HG03060 (cell line): Measurements from ENCODE around the gene MMGT1.

Source experiments
- ATAC-seq: cut with Tn5 transposase; IDR thresholded peaks from one replicate; pipeline ENCODE4 v1.9.1; 2021; ENCODE audit warnings: low read depth, moderate number of reproducible peaks; ENCODE audit not compliant: unreplicated experiment

Gene MMGT1

DNA sequence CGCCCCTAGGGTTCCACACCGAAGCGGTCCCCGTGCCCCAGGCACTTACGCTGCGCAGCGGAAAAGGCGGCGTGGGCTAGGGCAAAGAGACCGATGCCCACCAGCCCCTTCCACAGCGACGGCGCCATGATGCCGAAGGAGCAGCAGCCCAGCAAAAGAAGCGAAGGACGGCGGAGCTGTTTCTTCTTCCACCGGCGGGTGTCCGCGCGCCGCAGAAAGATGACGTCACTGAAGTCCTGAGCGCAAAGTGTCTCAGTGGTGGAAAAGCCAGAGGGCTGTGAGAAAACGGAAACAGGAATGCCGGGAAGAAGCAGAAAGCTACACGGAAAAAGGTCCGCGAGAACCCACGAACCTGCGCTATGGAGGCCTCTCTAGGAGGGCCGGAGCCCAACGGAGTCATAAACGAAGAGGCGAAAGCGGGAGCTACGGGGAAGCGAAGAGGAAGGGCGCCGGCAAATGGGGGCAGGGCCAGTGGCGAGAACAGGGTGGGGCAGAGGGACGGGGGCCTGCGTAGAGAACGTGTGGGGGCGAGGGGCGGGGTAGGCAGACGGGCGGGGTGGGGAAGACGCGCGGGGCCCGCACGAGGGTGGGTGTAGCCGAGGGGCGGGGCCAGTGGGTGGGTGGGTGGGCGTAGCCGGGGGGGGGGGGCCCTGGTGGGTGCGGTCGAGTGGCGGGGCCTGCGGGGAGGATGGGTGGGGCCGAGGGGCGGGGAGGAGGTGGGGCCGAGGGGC, at the start of gene MMGT1:
TSS of gene MMGT1 (minus strand) at position 441 of the 731 bp plus-strand sequence. CDS start at position 128, 313 bp downstream.
- peak; percentile 60 for ATAC-seq

DNA sequence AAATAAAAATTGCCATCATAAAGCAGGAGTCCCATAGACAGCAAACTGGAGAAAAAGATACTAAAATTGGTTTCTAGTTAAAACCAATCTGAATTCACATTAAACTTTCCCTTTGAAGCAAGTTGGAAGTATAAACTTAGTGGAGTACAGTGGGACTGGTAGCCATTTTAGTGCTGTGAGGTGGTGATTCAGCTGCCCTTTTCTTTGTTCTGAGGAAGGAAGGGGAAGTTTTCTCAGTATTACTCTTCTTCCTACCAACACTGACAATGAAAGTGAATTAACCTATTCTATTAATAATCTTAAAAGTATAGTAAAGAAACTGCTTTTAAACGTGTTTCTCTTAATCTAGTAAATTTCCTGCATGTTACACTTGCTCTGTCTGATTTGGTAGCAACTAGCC, 48.1 kb upstream of the MMGT1 start:
- ATAC-seq = no peak

DNA sequence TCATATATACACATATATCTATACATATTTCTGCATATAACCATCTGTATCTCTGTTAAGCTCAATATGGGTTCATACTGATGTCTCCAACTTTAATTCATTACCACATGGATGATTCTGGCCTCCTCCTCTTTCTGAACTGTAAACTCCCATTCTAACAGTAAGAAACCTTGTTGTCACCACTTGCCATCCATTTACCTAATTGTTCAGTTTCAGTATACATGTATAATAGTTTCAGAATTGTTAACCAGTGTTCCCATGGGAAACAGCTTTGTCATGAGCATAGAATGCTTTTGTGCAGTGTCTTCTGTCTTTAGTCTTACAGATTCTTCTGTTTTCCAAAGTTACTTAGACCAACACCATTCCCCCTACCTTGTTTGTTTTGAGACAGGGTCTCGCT, 47.4 kb upstream of the MMGT1 start:
- ATAC-seq = peak; percentile 88

DNA sequence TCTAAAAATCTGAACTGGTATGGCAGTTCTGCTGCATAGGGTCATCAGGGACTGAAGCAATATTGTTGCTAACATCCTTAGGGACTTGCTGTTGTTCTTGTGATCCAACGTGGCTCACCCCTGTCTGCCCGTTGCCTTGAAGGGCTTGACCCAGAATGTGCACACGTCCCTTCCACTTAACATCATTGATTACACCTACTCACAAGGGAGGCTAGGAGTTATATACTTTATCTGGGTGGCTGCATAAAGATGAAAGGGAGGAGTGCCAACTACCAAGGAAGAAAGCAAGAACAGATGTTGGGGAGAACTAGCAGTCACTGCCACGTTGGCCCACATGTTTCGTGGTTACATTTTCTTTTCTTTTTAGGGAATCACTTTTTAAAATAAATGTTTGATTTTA, 45.4 kb upstream of the MMGT1 start:
- ATAC-seq = no peak

DNA sequence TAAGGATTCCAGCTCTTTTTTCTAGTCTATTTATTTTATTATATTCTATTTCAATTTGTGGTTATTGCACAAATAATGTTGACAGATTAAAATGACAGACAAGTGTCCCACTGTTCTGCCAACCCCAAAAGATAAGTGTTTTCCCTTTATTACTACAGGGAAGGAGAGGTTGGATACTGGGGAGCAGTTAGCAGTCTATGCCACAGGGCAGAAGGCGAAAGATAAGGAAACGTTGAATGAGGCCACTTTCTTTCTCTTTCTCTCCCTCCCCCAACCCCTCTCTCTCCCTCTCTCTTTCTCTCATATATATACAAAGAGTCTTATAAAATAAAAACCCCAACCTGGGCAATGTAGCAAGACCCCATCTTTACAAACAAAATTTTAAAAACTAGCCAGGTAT, 43.1 kb upstream of the MMGT1 start:
- ATAC-seq = no peak

DNA sequence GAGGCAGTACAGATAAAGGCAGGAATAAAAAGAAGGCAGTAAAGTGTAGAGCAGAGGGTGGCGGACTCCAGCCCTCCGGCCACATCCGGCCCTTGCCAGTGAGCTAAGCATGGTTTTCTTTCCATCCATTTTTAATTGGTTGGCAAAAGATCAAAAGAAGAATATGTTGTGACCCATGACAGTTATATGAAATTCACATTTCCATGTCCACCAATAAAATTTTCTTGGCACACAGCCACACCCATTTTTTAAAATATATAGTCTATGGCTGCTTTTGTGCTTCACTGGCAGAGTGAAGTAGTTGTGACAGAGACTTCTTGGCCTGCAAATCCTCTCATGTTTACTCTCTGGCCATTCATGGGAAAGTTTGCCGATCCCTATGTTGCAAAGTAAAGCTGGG, 41.2 kb upstream of the MMGT1 start:
- no peak for ATAC-seq

DNA sequence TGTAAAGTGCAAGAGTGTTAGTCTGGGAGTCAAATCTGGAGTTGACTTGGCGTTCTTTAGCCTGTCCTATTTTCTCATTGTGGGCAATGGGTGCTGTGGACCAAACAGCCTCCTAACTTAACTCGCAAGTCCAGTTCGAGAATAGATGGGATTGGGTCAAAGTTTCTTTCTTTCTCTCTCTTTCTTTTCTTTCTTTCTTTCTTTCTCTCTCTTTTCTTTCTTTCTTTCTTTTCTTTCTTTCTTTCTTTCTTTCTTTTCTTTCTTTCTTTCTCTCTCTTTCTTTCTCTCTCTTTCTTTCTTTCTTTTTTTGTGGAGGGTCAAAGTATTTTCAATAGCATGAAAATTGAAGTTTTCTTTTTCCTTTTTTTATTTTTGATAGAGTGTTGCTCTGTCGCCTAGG, 14.5 kb upstream of the MMGT1 start:
- no peak for ATAC-seq

DNA sequence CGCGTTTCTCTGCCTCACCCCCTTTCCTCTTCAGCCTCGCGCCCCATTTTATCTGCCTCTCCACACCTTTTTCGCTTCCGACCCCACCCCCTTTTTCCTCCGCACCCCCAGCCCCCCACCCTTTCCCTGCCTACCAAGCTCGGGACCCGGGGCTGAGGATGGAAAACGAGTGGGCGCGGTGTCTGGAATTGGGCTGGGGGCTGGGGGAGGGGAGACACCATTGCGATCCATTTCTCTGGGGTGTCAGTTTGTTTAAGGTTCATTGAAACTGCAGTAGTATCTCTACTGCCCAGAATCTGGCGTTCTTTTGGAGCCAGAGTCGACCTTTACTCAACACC, 12.2 kb upstream of the MMGT1 start:
- no peak for ATAC-seq

DNA sequence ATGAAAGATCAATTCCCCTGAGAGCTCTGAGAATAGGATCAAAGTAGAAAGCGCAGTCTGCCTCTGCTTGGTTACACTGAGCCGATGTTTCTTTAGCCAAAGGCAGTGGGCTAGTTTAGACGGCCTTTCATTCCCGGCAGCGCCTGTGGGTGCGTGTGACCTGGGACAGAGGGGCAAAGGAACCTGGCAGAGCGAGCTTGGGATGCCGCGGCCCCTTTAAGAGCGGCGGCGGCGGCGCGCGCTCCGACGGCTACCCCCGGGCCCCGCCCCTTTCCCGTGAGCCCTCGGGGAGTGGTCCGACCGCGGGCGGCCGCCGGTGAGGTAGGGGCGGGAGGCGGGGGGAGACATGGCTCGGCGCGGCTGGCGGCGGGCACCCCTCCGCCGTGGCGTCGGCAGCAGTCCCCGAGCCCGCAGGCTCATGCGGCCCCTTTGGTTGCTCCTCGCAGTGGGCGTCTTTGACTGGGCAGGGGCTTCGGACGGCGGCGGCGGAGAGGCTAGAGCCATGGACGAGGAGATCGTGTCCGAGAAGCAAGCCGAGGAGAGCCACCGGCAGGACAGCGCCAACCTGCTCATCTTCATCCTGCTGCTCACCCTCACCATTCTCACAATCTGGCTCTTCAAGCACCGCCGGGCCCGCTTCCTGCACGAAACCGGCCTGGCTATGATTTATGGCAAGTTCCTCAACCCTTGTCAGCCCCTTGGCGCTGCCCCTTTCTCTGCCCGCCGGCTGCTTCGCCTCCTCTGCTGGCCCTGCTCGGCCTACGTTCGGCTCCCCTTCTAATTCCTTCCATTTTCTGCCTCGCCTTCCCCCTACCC, 11.6 kb upstream of the MMGT1 start, which contains the start of gene SLC9A6:
TSS of gene SLC9A6 (plus strand) at position 279 of the 816 bp plus-strand sequence. CDS start at position 503, 224 bp downstream.
- ATAC-seq = no peak

DNA sequence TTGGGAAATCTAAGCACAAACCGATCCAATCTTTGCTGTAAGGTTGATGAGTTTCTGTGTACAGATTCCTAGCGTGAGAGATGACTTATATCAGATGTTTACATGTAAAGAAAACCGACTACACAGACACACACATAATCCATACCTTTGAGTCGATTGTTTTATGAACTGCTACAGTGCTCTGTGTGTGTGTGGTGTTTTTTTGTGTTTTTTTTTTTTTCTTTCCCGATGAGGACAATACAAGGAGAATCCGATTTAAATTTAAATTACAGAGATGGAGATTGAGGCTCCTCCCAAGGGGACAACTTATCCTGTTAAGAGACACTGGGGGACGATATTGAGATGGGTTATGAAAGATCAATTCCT, 11.0 kb upstream of the MMGT1 start:
- no peak for ATAC-seq

DNA sequence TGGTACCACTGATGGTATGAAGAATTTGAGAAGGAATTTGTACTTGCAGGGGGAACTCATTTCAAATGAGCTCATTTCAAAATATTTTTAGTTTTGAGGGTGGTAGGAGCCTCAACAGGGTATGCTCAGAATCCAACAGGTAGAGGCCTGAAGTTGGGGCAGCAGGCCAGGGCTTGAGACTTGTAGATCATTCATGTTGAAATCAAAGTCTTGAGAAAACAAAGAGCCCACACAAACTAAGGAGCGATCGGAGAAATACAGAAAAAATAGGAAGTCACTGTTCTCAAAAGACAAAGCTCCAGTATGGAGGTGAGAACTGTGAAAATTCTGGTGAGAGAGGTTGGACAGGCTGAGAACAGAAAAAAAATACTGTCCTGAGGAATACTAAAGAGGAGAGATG, 10.5 kb upstream of the MMGT1 start:
- ATAC-seq = no peak

DNA sequence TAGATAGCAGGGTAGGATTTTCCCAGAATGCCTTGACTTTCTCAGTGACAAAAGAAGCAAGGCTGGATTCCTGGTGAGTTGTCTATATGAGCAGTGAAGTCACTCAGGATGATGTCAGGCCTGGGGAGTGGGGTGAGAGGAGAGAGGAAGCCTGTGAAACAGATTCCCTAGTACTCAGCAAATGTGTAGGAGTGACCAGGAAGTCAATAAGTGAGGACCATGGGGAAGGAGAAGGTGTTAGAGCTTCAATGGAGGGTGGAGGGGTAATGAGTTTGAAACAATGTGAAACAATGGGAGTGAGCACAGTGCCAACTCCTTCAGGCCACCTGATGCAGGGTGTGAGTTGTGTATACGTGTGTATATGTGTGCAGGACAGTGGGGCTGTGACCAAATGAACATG, 9.1 kb upstream of the MMGT1 start:
- no peak for ATAC-seq

DNA sequence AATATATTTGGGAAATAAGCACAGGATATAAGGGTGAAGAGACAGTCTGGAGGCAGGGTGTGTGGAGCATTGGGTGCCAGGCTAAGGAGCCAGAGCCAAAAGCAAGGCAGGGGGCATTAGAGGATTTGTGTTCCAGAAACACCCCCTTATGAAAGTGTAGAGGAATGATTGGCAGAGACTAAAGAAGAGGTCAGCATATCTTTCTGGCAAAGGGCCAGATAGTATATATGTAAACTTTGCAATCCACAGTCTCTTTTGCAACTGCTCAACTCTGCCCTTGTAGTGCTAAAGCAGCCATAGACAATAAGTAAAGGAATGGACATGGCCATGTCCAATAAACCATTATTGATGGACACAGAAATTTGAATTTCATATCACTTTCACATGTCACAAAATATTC, 7.9 kb upstream of the MMGT1 start:
- no peak for ATAC-seq

DNA sequence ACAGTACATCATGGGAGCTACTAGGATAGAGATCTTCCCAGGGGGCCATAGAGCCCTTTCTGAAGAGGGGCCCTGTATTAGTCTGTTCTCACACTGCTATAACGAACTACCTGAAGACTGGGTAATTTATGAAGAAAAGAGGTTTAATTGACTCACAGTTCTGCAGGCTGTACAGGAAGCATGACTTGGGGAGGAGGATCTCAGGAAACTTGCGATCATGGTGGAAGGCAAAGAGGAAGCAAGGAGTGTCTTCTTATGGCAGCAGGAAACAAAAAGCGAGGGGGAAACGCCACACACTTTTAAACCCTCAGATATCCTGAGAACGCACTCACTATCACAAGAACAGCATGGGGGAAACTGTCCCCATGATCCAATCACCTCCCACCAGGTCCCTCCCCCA, 7.2 kb upstream of the MMGT1 start:
- no peak for ATAC-seq

DNA sequence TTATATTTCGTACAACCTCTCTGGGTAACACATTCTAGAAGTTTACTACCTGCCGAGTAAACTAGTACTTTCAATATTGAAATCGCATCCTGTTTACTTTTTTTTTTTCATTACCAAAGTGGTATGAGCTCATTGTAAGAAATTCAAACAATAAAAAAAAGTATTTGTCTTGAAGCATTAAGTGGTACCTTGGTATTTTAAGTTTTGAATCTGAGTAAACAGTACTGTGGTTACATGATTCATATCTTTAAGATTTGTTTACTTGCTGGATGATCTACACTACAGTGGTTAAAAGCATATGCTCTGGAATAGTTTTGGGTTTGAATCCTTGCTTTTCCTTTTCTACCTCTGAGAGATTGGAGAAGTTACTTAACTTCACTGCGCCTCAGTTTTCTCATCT, 3.8 kb upstream of the MMGT1 start:
- ATAC-seq = no peak

DNA sequence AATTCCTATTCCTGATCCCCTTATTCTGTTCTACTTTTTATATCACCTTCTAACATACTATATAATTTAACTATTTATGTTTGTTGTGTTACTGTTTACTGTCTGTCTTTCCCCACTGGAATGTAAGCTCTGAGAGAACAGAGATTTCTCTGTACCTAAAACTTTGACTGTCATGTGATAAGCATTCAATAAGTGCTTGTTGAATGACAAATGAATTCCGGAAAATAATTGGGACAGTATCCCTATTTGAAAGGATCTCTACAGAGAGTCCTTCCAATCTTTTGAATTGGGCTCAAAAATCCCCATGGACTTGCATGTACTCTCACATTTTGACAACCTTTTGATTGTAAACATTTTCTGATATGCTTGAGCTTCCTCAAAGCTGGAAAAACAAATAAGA, 1.6 kb upstream of the MMGT1 start:
- ATAC-seq = no peak

DNA sequence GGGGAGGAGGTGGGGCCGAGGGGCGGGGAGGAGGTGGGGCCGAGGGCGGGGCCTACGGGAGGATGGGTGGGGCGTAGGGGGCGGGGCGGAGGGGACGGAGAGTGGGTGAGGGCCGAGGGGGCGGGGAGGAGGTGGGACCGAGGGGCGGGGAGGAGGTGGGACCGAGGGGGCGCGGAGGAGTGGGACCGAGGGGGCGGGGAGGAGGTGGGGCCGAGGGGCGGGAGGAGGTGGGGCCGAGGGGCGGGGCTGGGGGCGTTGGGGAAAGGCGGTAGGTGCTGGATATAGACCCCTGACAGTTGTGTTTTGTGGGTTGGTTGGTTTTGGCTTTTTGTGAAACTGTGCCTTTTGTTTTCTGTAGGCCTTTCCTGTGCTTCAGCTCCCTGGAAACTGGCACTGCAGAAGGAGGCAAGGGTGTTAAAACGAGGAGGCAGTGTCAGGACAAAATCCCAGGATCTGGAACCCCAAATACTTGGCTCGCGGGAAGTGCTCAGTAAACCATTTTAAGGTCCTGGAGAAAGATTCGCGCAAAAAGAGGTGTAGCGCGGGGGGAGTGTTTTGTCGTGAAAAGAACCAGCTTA, 580 bp upstream of the MMGT1 start:
- no peak for ATAC-seq

DNA sequence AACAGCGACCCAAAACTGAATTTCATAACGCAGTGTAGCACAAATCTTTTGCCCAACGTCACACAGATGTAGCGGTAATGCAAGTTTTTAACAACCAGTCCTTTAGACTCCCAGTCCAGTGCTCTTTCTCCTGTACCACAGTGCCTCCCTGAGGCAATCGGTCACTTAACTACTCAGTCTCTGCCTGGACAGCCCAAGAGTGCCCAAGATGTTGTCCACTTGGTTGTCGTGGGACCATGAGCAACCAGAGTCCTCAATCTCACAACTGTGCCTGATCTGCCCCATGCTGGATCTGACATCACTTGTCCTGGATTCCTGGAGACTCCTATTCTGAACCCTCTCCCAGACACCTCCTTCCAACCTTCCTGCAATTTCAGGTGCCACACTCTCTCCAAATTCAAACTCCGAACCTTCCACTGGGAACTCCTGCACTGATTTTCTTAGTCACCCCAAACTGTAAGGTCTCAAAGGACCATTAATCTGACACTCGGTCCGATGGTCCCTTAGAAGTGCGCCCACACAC, 702 bp downstream of the MMGT1 start:
- peak; percentile 22 for ATAC-seq

DNA sequence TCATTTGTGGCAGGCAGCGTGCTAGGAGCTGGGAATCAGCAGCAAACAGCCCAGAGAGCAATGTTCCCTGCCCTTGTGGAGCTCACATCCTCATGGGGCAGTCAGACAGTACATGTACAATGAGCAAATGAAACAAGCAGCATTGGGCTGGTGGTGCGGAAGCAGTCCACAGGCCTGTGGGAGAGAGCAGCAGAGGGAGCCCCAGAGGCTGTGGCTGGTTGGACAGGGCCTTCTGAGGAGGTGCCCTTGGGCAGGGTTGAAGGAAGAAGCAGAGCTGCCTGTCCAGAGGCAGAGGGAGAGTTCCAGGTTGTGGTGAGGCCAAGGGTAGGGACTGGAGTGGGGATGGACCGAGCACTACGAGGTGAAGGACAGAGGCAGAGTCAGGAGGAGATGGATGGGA, 22.5 kb downstream of the MMGT1 start:
- no peak for ATAC-seq

DNA sequence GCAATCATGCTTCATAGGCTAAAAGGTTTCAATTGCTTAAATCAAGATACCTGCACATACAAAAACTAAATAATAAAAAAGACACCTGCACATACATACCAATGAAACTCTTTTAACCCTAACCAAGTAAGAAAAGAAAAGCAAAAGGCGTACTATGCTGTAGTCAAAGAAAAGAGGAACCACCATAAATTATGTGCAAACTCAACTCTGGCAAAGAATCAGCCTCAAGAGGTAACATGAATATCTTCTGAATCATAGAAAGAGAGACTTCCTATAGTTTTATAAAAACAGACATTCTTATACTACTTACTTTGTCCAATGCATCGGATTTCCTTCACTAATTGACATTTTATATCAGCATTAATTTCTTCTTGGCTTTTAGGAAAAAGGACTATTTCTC, 29.3 kb downstream of the MMGT1 start:
- ATAC-seq = no peak

DNA sequence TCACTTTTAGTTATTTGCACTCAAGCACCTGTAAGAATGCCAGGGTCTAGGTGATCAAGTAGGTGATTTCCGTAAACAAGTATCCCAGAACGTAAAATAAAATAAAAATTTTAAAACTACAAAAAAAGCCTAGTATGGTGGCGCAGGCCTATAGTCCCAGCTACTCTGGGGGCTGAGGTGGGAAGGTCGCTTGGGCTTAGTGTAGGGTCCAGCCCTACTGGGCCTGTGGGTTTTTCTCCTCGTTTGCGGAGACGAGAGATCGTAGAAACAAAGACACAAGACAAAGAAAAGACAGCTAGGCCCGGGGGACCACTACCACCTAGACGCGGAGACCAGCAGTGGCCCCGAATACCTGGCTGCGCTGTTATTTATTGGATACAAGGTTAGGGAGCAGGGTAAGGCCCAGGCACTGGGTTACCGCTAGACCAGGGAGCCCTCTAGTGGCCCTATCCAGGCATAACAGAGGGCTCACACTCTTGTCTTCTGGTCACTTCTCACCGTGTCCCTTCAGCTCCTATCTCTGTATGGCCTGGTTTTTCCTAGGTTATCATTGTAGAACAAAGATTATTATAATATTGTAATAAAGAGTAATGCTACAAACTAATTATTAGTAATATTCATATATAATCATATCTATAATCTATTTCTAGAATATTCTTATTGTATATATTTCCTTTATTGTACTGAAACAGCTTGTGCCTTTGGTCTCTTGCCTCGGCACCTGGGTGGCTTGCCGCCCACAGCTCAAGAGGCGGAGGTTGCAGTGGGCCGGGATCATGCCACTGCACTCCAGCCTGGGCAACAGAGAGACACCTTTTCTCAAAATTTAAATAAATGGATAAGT, 41.9 kb downstream of the MMGT1 start:
- ATAC-seq = no peak
